ENCODE data around the gene EXD1.
"Not testable (repeated sequence)": the region's sequence is repeated elsewhere in the genome, so short reads cannot be mapped to it uniquely, and the experiment has no call there.

The EXD1 gene
- total RNA-seq, result 0 reads per million in 3 experiments

- DNase-seq, result peak; percentile 94
Measured at GRCh38 chr15:41230650-41231421, at the start of gene EXD1, which contains the start of gene CHP1. Gene EXD1 (minus strand): TSS chr15:41230757. CDS start chr15:41226575, 4,182 bp downstream. Gene CHP1 (plus strand): TSS chr15:41231268. CDS start chr15:41231383, 115 bp downstream.

- no peak for DNase-seq
Measured at GRCh38 chr15:41279535-41280283, 49.2 kb upstream of the EXD1 start.

- DNase-seq, result no peak
Measured at GRCh38 chr15:41278319-41278718, 47.8 kb upstream of the EXD1 start.

GRCh38 chr15:41276831-41277230, 46.3 kb upstream of the EXD1 start:
- DNase-seq, result no peak

GRCh38 chr15:41269887-41270286, 39.3 kb upstream of the EXD1 start:
- DNase-seq, result no peak

GRCh38 chr15:41263891-41264351, 33.4 kb upstream of the EXD1 start:
- no peak for DNase-seq

- no peak for DNase-seq
Measured at GRCh38 chr15:41262571-41262970, 32.0 kb upstream of the EXD1 start.

- not testable (repeated sequence) for DNase-seq
Measured at GRCh38 chr15:41260924-41261323, 30.4 kb upstream of the EXD1 start.

GRCh38 chr15:41259546-41260189, 29.1 kb upstream of the EXD1 start:
- no peak for DNase-seq

GRCh38 chr15:41258750-41259471, 28.4 kb upstream of the EXD1 start:
- no peak for DNase-seq

GRCh38 chr15:41256577-41257038, 26.1 kb upstream of the EXD1 start:
- no peak for DNase-seq

GRCh38 chr15:41256103-41256502, 25.5 kb upstream of the EXD1 start:
- no peak for DNase-seq

GRCh38 chr15:41254560-41254959, 24.0 kb upstream of the EXD1 start:
- no peak for DNase-seq

- DNase-seq, result no peak
Measured at GRCh38 chr15:41251411-41251810, 20.9 kb upstream of the EXD1 start.

GRCh38 chr15:41250745-41251144, 20.2 kb upstream of the EXD1 start:
- not testable (repeated sequence) for DNase-seq

- DNase-seq, result no peak
Measured at GRCh38 chr15:41241221-41241964, 10.8 kb upstream of the EXD1 start.

- no peak for DNase-seq
Measured at GRCh38 chr15:41238100-41238499, 7.5 kb upstream of the EXD1 start.

GRCh38 chr15:41235929-41236328, 5.4 kb upstream of the EXD1 start:
- DNase-seq, result no peak

GRCh38 chr15:41235228-41235627, 4.7 kb upstream of the EXD1 start:
- DNase-seq, result not testable (repeated sequence)

GRCh38 chr15:41233367-41233771, 2.8 kb upstream of the EXD1 start:
- DNase-seq, result no peak

GRCh38 chr15:41231422-41232226, 1.1 kb upstream of the EXD1 start:
- DNase-seq, result no peak

Data from central memory CD4-positive, alpha-beta T cell (primary cell).